HG02588 (cell line): Measurements from ENCODE around the gene LRP1B.
"Not testable (repeated sequence)": the region's sequence is repeated elsewhere in the genome, so short reads cannot be mapped to it uniquely, and the experiment has no call there.

Experiments
- ATAC-seq: cut with Tn5 transposase; IDR thresholded peaks from one replicate; pipeline ENCODE4 v1.9.1; 2021; ENCODE audit warnings: mild to moderate bottlenecking, moderate library complexity; ENCODE audit not compliant: unreplicated experiment

Gene LRP1B

DNA sequence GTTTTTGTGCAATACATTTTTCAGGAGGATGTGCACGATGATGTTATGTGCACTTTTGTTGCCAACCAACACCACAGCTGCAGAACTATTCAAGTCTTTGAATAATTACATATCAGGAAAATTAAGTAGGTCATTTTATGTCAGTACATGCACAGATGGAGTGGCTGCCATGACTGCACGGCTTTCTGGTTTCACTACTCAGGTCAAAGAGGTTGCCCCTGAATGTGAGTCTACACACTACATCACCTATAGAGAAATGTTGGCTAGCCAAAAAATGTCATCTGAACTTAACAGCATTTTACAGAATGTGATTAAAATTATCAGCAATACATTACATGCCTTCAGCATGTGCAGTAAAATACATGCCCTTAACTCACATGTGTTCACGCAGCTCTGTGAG is 1713.3 kb downstream of the LRP1B start:
- ATAC-seq, result no peak

DNA sequence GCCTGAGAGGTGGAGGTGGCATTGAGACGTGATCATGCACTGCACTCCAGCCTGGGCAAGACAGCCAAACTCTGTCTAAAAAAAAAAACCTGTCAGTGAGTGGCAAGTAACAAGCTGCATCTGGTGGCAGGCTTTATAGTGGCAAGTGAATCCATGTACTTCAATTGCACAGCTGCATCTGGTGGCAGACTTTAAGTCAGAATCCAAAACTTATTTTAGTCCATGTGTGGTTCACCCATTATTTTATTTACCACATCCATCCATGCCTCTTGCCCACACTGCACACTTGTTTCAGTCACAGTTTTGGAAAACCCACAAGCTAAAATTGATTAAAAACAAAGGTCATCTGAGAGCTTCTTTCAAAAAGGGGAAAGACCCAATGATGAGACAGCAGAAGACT is 1714.2 kb downstream of the LRP1B start:
- no peak for ATAC-seq

DNA sequence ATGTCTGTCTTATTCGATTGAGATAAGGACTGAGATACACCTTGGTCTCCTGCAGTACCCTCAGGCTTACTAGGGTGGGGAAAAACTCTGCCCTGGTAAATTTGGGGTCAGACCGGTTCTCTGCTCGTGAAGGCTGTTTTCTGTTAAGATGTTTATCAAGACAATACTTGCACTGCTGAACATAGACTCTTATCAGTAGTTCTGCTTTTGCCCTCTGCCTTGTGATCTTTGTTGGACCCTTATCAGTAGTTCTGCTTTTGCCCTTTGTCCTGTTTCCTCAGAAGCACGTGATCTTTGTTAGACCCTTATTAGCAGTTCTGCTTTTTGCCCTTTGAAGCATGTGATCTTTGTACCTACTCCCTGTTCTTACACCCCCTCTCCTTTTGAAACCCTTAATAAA is 1715.8 kb downstream of the LRP1B start:
- not testable (repeated sequence) for ATAC-seq

DNA sequence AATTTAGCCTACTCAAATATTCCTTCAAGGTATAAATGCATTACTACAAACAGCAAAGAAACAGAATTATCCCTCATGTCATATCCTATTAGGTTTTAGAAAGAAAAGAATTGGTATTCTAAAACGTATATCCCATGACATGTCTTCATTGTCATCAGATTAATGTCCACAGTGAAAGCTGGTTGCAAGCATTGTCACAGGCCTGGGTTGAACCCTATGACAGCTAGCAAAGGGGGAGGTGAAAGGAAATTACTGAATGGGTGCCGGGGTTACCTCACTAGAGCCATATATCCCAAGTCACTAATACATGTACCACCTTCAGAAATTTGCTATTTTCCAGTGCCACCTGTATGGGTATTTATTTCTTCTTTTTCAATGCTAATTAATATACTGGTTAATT is 1720.1 kb downstream of the LRP1B start:
- ATAC-seq, result no peak

DNA sequence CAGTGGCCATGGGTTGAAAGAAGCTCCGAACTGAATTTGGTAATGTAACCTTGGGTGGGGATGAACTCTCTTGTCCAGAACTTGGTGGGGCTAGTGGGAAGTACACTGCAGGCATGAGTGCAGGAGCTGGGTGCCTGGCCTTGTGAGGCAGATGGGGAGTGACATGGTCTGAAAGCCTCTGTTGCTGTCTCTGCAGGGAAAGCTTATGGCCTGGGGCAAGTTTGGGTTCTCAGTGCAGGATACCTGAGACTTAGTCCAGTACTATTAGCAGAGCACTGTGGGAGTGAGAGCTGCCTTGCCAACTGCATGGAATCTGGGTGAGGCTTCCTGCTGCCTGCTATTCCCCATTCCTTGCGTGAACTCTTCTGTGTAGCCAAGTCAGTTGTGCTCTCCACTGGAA is 1729.8 kb downstream of the LRP1B start:
- ATAC-seq, result no peak

DNA sequence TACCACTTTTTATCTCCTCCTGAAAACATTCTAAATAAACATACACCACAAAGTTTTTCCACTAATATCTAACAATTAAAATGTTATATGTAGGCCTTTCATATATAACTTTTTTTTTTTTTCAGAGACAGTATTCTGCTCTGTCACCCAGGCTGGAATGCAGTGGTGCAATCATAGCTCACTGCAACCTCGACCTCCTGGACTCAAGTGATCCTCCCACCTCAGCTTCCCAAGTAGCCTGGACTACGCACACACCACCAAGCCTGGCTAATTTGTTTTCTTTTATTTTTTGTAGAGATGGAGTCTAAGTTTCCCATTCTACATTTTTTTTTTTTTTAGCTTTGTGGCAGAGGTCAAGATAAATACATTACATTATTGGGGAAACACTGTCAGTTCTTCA is 1738.0 kb downstream of the LRP1B start:
- no peak for ATAC-seq

DNA sequence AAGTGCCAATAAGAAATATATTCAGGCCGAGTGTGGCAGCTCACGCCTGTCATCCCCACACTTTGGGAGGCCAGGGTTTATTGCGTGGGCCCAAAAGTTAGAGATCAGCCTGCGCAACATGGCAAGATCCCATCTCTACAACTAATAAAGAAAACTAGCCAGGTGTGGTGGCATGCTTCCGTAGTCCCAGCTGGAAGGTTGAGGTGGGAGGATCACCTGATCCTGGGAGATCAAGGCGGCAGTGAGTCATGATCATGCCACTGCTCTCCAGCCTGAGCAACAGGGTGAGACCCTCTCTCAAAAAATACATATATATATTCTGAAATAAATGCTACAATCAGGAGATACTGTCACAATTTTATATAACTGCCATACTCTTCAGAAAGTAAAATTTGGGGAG is 1745.9 kb downstream of the LRP1B start:
- no peak for ATAC-seq

DNA sequence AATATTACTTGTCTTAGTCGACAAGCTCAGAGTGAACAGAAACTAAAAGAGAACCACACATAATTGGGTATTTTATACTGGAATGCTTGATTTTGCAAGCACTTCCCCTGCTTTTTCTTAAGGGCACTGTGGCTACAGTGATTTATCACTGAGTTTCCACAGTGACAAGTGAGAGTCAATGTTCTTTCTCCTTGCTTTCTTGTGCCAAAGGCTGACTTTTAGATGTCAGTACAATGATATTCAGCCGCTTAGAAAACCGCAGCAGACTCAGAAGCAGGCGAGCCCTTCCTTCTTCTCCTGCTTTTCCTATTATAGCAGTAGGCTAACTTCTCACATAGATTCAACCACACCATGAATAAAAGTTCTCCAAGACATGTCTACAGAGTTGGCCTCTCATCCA is 1747.0 kb downstream of the LRP1B start:
- ATAC-seq, result no peak

DNA sequence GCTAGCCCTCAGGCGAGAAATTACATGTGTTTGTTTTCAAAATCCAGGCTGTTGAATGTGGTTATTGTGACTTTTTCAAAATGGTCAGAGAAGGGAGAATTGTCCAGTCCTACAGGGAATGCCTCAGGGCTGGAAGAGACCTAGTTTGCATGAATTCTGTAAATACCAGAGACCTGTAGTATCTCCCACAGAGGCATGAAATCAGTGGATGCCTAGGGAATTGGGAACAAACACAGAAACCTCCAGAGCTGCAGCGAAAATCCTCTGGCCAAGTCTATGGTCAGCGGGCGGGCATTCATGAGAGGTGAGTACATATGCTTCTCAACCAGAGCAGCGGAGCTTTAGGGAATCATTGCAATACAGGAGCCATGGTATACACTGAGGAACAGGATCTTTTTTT is 1754.1 kb downstream of the LRP1B start:
- ATAC-seq, result no peak

DNA sequence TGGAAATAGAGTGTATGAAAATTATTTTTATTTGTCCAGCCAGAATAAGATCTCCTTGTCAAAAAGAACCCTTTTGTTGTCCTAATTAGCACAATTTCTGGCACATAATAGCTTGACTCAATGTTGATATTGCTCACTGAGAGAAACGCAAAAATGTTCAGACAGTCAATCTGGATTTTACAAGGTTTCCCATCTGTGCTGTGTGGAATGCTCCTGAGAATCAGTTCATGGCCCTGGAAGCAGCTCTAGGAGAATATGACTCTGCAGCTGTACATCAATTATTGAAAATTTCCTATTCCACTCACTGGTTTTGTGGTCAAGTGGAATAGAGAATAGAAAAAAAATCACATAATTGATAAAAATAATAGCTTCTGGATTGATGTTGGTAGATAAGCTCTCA is 1767.7 kb downstream of the LRP1B start:
- ATAC-seq, result no peak

DNA sequence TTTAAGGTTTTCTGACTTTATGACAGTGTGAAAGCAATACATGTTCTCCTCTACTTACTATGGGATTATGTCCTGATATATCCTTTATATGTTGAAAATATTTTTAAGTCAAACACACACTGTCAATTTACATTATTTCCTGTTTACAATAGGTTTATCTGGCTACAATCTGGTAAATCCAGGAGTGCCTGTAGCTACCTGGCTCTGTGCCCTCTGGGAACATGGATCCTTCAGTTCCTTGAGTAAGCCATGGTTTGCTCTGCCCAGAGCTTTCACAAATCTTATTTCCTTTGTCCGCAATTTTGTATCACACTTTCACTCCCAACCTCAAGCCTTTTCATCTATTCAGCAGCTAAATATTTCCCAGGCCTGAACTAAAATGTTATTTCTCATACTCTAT is 1768.5 kb downstream of the LRP1B start:
- no peak for ATAC-seq

DNA sequence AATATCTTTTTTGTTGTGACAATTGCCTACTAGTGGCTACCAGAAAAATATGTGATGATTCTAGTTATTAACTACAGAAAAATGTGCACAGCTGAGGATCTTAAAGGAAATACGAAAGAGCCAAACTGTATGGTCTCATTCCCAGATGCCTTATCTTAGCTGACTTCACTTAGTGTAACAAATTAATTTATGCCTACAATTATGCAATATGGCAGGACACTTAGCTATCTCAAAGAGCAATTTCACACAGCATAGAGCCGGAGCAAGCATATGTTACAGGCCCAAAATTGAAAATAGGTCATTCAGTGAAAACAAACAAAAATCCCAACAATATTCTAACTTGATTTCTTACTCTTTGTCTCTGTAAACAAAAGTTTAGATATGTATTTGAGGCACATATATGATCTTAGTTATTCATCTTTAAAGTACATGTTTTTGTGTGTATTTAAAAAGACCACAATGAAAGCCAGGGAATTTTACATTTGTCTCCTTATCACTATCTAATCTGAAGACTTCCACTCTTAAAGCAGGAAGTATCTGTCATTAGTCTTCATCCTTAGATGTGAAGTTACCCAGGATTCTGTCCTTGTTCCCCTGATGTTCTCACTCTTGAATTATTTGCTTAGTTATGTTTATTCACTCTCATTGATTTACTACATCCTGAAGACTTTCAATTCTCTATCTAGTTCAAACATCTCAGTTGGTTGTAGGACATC is 1771.6 kb downstream of the LRP1B start:
- ATAC-seq, result no peak

DNA sequence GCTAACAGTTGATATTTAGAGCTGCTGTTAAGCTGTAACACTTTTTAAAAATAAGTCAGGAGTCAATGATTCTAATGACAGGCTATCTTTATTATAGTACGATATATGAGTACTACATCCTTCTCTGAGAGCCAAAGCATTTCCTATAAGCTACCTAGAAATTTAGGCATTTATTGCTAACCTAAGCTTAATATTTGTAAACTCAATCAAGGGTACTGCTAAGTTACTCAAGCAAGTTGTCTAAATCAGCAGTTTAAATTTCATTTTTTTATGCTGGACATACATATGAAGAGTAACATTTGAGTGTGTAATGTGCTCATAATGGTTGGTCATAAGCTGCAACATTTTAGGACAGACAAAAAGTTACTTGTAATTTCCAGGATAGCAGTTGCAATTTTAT is 1774.1 kb downstream of the LRP1B start:
- ATAC-seq, result no peak

DNA sequence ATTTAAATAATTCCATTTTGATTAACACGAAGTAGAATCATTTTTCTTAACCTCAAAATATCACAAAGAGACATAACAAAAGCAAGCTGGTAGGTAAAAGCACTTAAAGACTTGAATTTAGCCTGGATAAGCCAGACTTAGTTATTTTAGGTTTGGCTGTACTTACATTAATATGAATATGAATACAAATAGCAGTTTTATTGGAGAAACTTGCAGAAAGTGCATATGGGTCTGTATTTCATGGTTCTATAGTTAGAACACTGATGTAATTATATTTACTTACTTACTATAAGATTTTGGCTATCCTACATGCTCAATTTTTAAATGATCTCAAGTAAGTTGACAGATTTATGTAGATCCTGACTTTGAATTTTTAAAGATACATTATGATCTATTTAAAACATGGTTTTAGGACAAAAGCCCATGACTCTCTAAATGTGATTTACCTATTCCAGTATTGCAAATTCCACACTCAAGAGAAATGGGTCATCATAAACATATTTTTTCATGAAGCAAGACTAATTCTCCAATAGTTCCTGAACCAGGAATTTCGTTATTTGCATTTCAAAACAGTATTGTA is 1775.2 kb downstream of the LRP1B start:
- no peak for ATAC-seq

DNA sequence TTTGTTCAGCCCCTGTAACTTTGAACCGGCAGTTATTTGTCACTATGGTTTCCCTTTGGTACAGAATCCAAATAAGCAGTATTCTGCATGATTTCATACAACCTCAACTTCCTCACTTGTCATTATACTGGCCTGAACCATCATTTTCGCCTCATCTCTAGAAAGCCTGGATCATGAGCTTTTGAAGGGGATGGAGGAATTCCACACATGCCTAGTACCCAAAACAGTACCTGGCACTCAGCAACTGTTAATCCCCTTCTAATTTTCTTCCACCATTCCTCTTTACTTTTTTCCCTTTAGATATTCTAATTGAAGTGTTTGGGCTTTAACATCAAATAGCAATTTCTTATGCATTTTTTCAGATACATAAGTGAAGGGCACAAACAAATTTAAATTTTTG is 1776.3 kb downstream of the LRP1B start:
- ATAC-seq, result no peak

DNA sequence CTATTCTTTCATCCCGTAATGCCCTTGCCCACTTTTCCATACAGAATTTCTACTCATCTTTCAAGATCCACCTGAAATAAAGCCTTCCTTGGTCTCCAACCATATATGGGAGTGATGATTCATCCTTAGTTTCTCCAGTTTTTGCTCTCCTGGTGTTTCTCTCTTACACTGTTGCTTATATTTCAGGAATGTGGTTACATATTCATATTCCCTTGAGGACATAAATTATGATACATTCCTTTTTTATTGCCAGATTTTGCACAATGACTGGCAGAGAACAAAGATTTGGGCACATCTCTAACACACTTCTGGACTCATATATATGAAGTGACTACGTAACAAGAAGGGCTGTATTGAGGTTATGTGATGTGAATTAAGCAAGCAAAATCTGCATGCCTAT is 1777.3 kb downstream of the LRP1B start:
- no peak for ATAC-seq

DNA sequence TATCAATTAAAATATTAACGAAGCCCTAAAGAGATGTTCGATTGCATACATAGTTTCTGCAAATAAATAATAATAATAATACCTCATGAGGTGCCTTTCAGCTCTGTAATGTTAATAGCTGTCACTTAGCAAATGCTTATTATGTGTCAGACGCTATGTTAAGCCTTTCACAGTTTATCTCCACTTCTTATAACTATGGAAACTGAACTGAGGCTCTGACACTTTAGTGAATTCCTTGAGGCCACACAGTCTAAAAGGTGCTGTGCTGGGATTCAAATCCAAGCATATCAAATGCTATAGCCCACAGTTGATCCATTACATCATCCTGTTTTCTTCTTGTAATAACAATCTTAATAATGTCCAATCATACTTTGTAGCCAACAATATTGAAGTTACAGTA is 1779.1 kb downstream of the LRP1B start:
- ATAC-seq, result no peak

DNA sequence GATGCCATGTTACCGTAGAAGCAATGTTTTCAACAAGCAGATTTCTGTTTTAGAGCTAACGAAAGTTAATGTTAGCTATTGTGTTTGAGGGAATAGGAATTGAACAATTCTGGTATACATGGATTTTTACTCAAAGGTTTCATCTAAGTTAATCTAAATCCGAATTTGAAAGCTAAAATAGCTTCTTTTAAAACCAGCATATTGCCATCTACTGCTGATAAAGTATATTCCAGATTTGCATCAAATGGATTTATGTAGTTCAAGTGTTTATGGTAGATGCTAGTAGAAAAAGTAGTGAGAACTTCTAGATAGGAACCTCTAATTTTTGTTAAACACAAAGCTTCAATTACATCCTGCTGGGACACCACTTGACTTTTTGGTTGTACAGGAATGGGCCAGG is 1781.1 kb downstream of the LRP1B start:
- ATAC-seq, result no peak

DNA sequence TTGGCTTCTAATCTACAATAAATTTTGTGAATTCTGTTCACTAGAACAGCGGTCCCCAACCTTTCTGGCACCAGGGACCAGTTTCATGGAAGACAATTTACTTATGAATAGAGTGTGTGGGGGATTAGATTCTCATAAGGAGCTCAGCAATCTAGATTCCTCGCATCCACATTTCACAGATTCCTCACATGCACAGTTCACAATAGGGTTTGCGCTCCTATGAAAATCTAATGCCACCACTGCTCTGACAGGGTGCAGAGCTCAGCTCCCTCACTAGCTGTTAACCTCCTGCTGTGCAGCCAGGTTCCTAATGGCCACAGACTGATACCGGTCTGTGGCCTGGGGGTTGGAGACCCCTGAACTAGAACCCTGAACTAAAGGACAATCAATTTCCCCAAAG is 1782.0 kb downstream of the LRP1B start:
- no peak for ATAC-seq

DNA sequence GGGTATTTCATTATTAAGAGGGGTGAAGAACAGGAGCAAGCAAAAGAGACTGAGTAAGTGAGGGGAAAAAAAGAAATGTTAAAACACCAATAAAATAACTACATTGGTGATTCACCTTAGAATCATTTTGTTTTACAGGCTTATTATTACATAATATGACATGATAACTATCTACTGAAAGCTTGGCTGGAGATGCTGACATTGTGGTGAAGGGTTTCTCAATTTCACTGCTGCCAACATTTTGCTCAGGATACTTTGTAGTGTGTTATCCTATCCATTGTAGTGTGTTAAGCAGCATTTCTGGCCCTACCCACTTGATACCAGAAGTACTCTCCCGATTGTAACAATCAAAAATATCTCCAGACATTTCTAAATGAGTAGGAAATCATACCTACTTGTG is 1786.0 kb downstream of the LRP1B start:
- no peak for ATAC-seq

DNA sequence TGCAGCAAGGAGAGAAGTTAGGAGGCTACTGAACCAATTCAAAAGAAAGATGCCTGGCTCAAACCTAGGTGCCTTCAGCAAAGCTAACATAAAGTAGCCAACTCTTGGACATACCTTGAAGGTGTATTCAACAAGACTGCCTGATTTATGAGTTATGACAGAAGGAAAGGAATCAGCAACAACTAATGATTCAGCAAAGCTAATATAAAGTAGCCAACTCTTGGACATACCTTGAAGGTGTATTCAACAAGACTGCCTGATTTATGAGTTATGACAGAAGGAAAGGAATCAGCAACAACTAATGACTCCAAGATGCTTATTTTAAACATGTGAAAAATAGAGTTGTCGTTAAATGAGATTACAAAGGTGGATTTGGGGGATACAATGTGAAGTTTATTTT is 1786.5 kb downstream of the LRP1B start:
- not testable (repeated sequence) for ATAC-seq

DNA sequence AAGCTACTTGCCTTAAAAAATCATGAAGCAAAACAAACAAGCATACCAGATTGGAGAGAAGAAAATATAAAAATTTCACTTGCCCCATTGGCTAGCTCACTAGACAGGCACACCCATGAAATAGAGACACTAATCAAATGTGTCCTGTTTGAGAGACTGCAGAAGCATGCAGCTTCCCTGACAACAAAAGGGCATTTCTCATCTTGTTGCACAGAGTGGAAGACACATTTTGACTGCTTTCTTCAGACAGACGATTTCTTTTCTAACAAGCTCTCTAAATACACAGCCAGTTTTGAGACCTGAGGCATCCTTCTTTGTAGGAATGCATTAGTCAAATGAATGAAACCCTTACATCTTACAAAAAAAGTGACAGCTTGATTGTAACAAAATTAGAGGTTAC is 1792.0 kb downstream of the LRP1B start:
- ATAC-seq, result no peak

DNA sequence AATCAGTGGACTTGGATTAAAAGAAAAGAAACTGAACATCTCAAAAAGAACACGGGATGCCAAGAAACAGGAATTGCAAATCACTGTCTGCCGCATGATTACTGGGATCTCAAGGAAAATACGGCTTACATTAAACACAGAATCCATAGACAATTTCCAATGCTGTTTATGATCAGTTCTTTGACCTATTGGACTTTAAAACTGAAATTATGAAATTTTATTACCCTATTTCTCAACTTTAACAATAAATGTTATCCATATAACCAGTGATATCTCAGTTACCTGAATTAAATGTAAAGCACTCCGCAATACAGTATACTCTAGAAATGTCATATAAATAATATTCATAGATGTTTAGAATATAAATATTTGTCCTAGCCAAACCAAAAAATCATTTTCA is 1793.8 kb downstream of the LRP1B start:
- no peak for ATAC-seq
